Activated T-cell treated with anti-CD3 and anti-CD28 coated beads, Interleukin-2, amount 50 U/mL, for 1 hour (primary cell): ENCODE data around the gene TTC28.
"Not testable (repeated sequence)": the region's sequence is repeated elsewhere in the genome, so short reads cannot be mapped to it uniquely, and the experiment has no call there.

Experiments used
- DNase-seq: peaks from one replicate; pipeline ENCODE4 v3.0.0-alpha.2; 2020

Gene TTC28

DNA sequence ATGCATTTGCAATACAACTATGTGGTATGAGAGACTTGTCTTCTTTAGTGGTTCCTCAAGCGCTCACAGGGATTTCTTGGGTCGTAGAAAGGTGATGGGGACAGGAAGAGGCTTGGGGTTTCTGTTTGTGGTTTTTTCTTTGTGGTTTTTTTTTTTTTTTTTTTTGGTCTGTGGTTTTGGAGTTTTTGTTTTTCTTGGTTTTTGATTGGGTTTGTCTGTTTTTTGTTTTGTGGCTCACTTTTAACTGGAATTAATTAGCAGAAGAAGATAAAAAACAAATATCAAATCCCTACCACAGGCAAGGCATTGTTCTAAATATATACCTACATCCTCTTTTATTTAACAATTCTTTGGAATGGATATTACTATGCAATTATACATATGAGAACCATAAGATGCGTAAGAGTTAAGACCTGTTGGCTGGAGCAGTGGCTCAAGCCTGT, 5.5 kb downstream of the TTC28 start:
- DNase-seq, result no peak

GRCh38 chr22:28670756-28671155, 8.9 kb downstream of the TTC28 start:
- DNase-seq, result no peak

DNA sequence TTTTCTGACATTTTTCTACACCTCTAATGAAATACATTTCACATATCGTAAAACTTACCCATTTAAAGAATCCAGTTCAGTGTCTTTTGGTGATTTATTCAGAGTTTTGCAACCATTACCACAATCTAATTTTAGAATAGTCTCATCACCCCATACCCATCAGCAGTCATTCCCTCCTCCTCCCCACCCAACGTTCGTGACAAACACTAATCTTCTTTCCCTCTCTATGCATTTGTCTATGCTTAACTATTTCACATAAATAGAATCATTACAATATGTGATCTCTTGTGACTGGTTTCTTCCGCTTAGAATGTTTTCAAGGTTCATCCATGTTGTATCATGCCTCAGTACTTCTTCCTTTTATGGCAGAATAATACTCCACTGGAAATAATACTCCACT, 9.5 kb downstream of the TTC28 start:
- no peak for DNase-seq

- no peak for DNase-seq
Measured at GRCh38 chr22:28669387-28669786, 10.3 kb downstream of the TTC28 start.

- DNase-seq, result not testable (repeated sequence)
Measured at GRCh38 chr22:28663569-28663942, 16.1 kb downstream of the TTC28 start.

DNA sequence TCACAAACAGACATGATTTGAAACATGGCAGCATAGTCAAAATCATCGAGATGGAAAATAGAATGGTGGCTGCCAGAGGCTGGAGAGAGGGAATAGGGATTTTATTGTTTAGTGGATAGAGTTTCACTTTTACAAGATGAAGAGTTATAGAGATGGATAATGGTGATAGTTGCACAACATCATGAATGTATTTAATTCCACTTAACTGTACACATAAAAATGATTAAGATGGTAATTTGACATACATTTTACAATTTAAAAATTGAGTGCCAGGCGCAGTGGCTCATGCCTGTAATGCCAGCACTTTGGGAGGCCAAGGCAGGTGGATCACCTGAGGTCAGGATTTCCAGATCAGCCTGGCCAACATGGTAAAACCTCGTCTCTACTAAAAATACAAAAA, 21.2 kb downstream of the TTC28 start:
- no peak for DNase-seq

GRCh38 chr22:28656181-28656580, 23.5 kb downstream of the TTC28 start:
- no peak for DNase-seq

DNA sequence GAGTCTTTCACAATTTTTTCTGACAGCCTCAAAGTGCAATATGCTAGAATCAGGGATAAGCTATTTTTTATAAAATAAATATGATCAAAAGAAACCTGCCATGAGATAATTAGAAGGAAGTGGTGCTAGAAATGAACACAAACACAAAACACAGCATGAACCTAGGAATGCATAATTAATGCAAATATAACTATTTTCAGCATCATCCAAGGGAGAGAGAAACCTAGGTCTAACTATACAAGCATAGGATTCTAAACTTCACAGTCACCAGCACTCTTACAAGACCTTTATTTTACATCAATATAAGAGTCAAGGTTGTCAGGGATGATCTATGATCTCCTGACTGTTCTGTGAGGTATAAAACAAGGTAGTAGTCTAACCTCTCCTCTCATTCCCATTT, 29.2 kb downstream of the TTC28 start:
- no peak for DNase-seq

DNA sequence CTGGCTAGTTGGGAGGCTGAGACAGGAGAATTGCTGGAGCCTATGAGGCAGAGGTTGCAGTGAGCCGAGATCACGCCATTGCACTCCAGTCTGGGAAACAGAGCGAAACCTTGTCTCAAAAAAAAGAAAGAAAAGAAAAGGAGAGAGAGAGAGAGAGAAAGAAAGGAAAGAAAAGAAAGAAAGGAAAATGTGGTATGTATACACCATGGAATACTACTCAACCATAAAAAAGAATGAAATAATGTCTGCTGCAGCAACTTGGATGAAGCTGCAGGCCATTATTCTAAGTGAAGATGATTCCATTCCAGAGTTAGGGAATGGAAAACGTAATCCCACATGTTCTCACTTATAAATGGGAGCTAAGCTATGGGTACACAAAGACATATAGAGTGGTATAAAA, 30.8 kb downstream of the TTC28 start:
- no peak for DNase-seq

GRCh38 chr22:28647216-28647615, 32.4 kb downstream of the TTC28 start:
- DNase-seq, result no peak

GRCh38 chr22:28639321-28639720, 40.3 kb downstream of the TTC28 start:
- DNase-seq, result no peak

DNA sequence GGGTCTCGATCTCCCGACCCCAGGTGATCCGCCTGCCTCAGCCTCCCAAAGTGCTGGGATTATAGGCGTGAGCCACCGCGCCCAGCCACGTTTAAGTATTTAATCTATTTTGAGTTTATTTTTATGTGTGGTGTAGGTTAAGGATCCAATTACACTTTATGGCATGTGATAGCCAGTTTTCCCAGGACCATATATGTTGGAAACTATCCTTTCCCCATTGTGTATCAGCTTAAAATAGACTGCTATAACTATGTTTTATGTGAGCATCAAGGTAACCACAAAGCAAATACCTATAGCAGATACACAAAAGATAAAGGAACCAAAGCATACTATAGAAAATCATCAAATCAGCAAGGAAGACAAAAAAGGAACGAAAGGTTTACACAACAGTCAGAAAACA, 42.4 kb downstream of the TTC28 start:
- no peak for DNase-seq

DNA sequence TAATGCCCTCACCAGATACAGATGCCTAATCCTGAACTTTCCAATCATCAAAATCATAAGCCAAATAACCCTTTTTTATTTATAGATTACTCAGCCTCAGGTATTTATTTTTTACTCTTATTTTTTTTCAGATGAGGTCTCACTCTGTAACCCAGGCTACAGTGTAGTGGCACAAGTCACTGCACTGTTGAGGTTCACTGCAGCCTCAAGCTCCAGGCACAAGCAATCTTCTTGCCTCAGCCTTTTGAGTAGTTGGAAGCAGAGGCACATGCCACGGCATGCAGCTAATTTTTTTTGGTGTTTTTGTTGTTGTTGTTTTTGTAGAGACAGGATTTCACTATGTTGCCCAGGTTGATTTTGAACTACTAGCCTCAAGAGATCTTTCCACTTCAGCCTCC, 49.5 kb downstream of the TTC28 start:
- no peak for DNase-seq

DNA sequence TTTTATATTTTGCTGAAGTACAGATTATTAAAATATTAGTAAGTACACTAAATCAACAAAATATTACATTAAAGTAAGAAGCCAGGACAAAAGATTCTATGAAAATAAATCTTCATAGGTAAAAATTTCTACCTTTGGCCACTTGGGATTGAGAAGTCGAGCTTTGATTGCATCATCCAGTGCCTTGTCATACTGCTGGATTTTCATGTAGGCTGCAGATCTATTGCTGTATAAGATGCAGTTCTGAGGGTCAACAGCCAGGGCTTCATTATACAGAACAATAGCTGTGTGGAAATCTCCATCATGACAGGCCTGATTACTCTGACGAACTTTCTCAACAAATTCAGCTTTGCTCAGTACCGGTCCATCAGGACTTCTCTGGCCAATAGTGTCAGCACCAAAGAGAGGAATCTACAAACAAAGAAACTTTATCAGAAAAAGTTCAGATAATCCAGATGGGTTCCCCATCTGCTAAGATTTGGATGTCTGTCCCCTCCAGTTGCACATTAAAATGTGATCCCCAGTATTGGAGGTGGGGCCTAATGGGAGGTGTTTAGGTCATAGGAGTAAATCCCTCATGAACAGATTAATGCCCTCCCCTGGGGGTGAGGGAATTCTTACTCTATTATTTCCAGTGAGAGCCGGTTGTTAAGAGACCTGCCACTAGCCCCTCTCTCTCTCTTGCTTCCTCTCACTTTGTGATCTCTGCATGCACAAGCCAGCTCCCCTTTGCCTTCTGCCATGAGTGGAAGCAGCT, 50.0 kb downstream of the TTC28 start:
- DNase-seq, result no peak

GRCh38 chr22:28628766-28629165, 50.9 kb downstream of the TTC28 start:
- no peak for DNase-seq

GRCh38 chr22:28627791-28628190, 51.8 kb downstream of the TTC28 start:
- no peak for DNase-seq

- no peak for DNase-seq
Measured at GRCh38 chr22:28620244-28620922, 59.3 kb downstream of the TTC28 start.

GRCh38 chr22:28619236-28619635, 60.4 kb downstream of the TTC28 start:
- no peak for DNase-seq

GRCh38 chr22:28615423-28615822, 64.2 kb downstream of the TTC28 start:
- DNase-seq, result not testable (repeated sequence)

DNA sequence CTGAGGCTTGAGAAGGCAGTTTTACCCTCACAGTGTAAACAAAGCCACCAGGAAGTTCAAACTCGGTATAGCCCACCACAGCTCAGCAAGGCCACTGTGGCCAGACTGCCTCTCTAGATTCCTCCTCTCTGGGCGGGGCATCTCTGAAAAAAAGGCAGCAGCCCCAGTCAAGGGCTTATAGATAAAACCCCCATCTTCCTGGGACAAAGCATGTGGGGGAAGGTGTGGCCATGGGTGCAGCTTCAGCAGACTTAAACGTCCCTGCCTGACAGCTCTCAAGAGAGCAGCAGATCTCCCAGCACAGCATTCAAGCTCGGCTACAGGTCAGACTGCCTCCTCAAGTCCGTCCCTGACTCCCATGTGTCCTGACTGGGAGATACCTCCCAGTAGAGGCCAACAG, 69.7 kb downstream of the TTC28 start:
- DNase-seq, result no peak

DNA sequence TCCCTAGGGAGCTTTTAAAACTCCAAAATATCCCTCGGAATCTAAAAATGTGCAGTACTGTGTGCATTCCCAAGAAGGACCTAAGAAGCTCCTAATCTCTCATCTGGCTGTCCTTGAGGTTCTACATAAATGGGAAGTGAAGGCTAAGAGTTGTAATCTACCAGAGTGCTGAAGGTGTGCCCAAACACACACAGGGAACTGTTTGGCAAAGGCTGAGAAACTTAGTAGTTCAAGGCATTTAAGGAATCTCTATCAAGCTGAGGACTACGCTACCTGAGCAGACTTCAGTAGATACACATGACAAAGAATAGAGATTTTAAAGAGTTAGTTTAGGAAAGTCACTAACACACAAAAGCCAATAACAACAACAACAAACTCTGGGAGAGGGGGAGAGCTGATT, 71.1 kb downstream of the TTC28 start:
- no peak for DNase-seq

DNA sequence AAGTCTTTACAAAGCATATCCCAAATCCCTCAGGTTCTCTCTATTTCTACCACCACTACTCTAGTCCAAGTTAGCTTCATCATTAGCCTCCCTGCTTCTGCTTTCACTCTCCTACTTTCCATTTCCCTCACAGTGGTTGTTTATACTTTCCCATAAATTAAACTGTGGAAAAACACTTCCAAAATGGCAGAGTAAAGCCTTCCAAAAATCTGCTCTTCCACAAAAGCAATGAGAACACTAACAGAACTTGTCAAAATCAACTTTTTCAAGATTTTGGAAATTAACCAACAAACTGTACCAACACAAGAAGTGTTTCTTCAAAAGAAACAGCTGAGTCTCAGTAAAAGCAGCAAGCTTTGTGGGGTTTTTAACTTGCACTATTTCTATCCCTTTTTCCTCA, 71.8 kb downstream of the TTC28 start:
- DNase-seq, result no peak

DNA sequence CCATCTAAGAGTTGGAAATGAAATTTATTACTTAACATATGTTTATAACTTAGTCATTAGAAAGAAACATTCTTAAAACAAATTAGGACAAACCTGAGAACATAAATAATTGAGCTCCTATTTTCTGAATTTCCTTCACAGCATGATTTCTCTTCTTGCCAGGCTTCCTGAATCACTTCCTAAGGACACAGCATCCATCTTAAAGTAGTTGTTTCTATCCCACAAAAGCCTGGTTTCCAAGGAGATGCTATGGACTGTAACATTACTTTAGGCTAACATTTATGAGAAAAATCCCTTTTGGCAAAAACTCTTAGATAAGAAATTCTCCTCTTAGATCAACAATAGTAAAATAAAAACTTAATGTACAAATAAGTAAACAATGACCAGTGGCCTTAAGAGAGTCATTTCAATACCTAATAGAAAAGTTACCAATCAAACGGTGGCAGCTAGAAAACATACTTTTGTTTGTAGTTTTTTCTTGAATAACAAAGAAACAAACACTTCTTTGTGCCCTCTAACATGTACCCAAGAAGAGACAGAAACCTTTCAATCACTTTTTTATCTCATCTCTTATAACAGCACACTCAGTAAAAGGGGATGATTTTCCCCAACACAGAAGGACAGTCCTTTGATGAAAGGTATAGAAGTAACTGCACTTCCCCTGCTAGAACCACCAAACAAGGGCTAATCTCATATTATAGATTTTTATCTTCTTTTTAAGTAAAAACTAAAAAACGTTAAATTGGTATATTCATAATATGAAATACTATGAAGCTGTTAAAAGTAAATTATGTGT, 74.5 kb downstream of the TTC28 start:
- DNase-seq, result no peak

DNA sequence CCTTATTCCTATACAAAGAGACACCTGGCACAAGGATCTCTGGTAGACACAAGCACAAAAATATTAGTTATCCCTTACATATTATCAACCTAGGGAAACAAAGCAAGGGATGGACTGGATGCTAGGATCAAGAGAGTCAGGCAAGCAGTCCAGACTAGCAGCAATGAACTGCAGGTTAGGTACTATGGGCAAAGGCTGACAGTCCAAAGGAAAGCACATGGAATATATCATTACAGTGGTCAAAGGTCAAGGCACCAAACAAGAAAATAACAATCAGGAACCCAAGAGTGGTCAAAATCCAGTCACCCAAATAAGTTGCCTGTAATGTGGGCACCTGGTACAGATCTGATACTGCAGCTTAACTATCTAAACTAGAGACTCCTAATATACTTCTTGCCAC, 77.7 kb downstream of the TTC28 start:
- DNase-seq, result no peak
